A673 (cell line): Measurements from ENCODE around the gene PIMREG.

Source experiments
- EZH2 ChIP-seq: fragments of 200-600 bp; sonication (generic); IDR thresholded peaks from 2 replicates; pipeline ENCODE4 v1.6.1; 2017; ENCODE audit warnings: borderline replicate concordance, low read depth, mild to moderate bottlenecking, mixed read lengths, antibody characterized with exemption, low read length; ENCODE audit not compliant: poor library complexity, severe bottlenecking
- TF ChIP-seq, protein P1 (sequence below): fragments of 300-800, 200-600 bp; sonication (generic); conservative IDR thresholded peaks from 2 replicates; pipeline ENCODE4 v1.5.1; 2017; ENCODE audit warnings: low read depth, mild to moderate bottlenecking, antibody characterized with exemption, low read length, moderate library complexity, mixed read lengths

DNA sequence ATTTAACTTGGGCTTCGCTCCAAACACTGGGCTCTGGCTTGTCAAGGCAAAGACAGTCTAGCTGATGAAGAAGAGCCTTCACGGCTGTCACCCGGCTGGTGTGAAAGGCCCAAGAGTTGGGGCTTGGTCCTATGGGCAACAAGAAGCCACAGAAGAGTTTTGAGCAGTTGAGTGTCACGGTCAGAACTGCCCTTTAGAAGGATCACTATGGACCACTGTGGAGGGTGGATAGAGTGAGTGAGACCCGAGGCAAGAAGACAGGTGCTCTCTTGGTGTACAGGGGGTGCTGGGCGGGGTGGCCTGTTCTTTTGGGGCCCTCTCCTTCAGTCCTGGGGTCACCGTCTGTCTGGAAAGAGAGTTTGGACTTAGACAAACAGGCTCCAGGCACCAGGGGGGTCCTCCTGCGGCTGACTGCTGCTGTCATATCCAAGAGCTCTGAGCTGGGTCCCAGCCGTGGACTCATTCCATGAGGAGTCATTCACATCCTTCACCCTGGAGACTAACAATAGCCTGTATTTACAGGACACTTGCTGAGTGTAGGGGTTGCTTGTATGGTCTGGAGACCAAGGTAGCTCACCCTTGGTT is 2.4 kb downstream of the PIMREG start:
- TF ChIP-seq, protein P1, sequence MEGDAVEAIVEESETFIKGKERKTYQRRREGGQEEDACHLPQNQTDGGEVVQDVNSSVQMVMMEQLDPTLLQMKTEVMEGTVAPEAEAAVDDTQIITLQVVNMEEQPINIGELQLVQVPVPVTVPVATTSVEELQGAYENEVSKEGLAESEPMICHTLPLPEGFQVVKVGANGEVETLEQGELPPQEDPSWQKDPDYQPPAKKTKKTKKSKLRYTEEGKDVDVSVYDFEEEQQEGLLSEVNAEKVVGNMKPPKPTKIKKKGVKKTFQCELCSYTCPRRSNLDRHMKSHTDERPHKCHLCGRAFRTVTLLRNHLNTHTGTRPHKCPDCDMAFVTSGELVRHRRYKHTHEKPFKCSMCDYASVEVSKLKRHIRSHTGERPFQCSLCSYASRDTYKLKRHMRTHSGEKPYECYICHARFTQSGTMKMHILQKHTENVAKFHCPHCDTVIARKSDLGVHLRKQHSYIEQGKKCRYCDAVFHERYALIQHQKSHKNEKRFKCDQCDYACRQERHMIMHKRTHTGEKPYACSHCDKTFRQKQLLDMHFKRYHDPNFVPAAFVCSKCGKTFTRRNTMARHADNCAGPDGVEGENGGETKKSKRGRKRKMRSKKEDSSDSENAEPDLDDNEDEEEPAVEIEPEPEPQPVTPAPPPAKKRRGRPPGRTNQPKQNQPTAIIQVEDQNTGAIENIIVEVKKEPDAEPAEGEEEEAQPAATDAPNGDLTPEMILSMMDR, result no peak
- TF ChIP-seq EZH2, result no peak
